A549 (cell line): Measurements from ENCODE around the gene GPATCH2. TPM values are rescaled to one million over a fixed set of nuclear protein-coding genes. Genes with fewer than 3 reads are reported as not detected.
A peak's percentile ranks its signal among the peaks of the same experiment; 100 is the strongest.

Experiments used
- ATAC-seq, 2 experiments: fragments of 200-7000 bp in 1 of 2; fragments of >200 bp in 1 of 2; cut with Nextera tagmentation in 1 of 2; cut with Tn5 transposase in 1 of 2; 3 replicates each; pipeline versions ENCODE4 v1.8.0 to v1.9.1; 2018 to 2020; ENCODE audit warnings: mild to moderate bottlenecking in 1 of 2, moderate library complexity in 1 of 2
- CTCF ChIA-PET: fragments of 300-600 bp; sonication (Branson Sonifier 250); formaldehyde crosslinking; extraction: SDS; loops from one replicate; lab custom pipeline; 2021; ENCODE audit warnings: antibody characterized with exemption, inconsistent platforms; lab: Yijun Ruan, JAX
- POLR2A ChIA-PET: fragments of 350-600 bp; formaldehyde crosslinking; extraction: SDS; loops from one replicate; lab custom pipeline; 2021; ENCODE audit warnings: antibody characterized with exemption, inconsistent platforms; lab: Yijun Ruan, JAX
- DNase-seq, 2 experiments: peaks; one replicate each; pipeline versions ENCODE4 v3.0.0 to v3.0.0-alpha.2; 2011 to 2016; ENCODE audit warnings: low read depth in 1 of 2, low spot score in 1 of 2
- FAIRE-seq: peaks from 2 replicates; lab custom pipeline; 2011; peaks lifted over from hg19 to GRCh38; lab: Jason Lieb, UNC
- H3K27ac ChIP-seq, 2 experiments: fragments of >200 bp; sonication (Bioruptor Twin); formaldehyde crosslinking; 3 replicates each; pipeline ENCODE4 v1.5.1; 2016 to 2017
- H3K4me1 ChIP-seq: fragments of >200 bp; sonication (Bioruptor Twin); formaldehyde crosslinking; 3 replicates; pipeline ENCODE4 v1.6.1; 2016
- H3K4me2 ChIP-seq: fragments of >200 bp; sonication (Bioruptor Twin); formaldehyde crosslinking; 3 replicates; pipeline ENCODE4 v1.6.1; 2016
- H3K4me3 ChIP-seq: fragments of >200 bp; sonication (Bioruptor Twin); formaldehyde crosslinking; 3 replicates; pipeline ENCODE4 v1.5.1; 2016
- H3K9me3 ChIP-seq: fragments of >200 bp; sonication (Bioruptor Twin); formaldehyde crosslinking; 3 replicates; pipeline ENCODE4 v1.6.1; 2016
- CBX2 ChIP-seq: fragments of 200-600 bp; sonication (generic); IDR thresholded peaks from 2 replicates; pipeline ENCODE4 v1.6.1; 2016; ENCODE audit warnings: low read depth, mild to moderate bottlenecking, borderline replicate concordance
- CHD4 ChIP-seq: fragments of 200-600 bp; sonication (generic); IDR thresholded peaks from 2 replicates; pipeline ENCODE4 v1.6.1; 2016; ENCODE audit warnings: antibody characterized with exemption, mild to moderate bottlenecking, borderline replicate concordance
- ESRRA ChIP-seq: fragments of 150-350 bp; IDR thresholded peaks from 2 replicates; pipeline ENCODE4 v1.6.1; 2014; ENCODE audit warnings: mild to moderate bottlenecking, low read length, borderline replicate concordance
- GATA3 ChIP-seq: IDR thresholded peaks from 2 replicates; pipeline ENCODE4 v1.6.1; 2012; ENCODE audit warnings: borderline replicate concordance
- HDAC2 ChIP-seq: fragments of 200-600 bp; sonication (generic); IDR thresholded peaks from 2 replicates; pipeline ENCODE4 v1.6.1; 2016
- HOXB5 ChIP-seq: fragments of 250-450 bp; sonication (Bioruptor Pico); IDR thresholded peaks from 2 replicates; pipeline ENCODE4 v1.5.0; 2020; ENCODE audit warnings: mild to moderate bottlenecking, moderate library complexity
- MAFK ChIP-seq: fragments of 450-650 bp; IDR thresholded peaks from 2 replicates; pipeline ENCODE4 v1.6.1; 2014; ENCODE audit not compliant: partially characterized antibody
- NPAS2 ChIP-seq: fragments of 250-450 bp; sonication (Bioruptor Pico); IDR thresholded peaks from 2 replicates; pipeline ENCODE4 v1.8.0; 2022; ENCODE audit warnings: mild to moderate bottlenecking, moderate library complexity, borderline replicate concordance
- POLR2A ChIP-seq: IDR thresholded peaks from 2 replicates; pipeline ENCODE4 v1.6.1; 2012; ENCODE audit warnings: mild to moderate bottlenecking, low read length
- RAD21 ChIP-seq, 2 experiments: fragments of >200 bp in 1 of 2; sonication (Bioruptor Twin) in 1 of 2; formaldehyde crosslinking in 1 of 2; IDR thresholded peaks in 1 of 2; conservative IDR thresholded peaks in 1 of 2; 2 replicates in 1 of 2; 3 replicates in 1 of 2; pipeline ENCODE4 v1.6.1; 2012 to 2018; ENCODE audit warnings: inconsistent platforms in 1 of 2
- RFX5 ChIP-seq: fragments of 450-650 bp; IDR thresholded peaks from 2 replicates; pipeline ENCODE4 v1.7.1; 2014; ENCODE audit warnings: antibody characterized with exemption, mild to moderate bottlenecking, moderate library complexity
- ZSCAN20 ChIP-seq: fragments of 250-450 bp; sonication (Bioruptor Pico); IDR thresholded peaks from 2 replicates; pipeline ENCODE4 v1.8.0; 2022; ENCODE audit warnings: mild to moderate bottlenecking, moderate library complexity
- WGBS: methylation state at CpG from one replicate; pipeline ENCODE4 v1.1.6; 2017; ENCODE audit errors: missing lambda C conversion rate; 5-methylcytosine and 5-hydroxymethylcytosine counted together
- polyA plus RNA-seq, 4 experiments: library from polyadenylated mRNA; depleted of rRNA in 3 of 4; stranded (reverse); fragments of >200 nt; fragmentation: RNase III in 1 of 4; extraction: RNeasy Plus Mini Kit Qiagen cat#74134 plus additional on column Dnase treatment in 1 of 4; gene quantifications; 2 replicates in 3 of 4; 3 replicates in 1 of 4; pipeline ENCODE4 v1.2.3, GENCODE V29; 2011 to 2017
- TF ChIP-seq, protein P1 (sequence below): IDR thresholded peaks from 2 replicates; pipeline ENCODE4 v1.6.1; 2012
- TF ChIP-seq, protein P2 (sequence below): fragments of 450-650 bp; IDR thresholded peaks from 2 replicates; pipeline ENCODE4 v1.6.1; 2014; ENCODE audit warnings: antibody characterized with exemption
- TF ChIP-seq, protein P3 (sequence below): fragments of >200 bp; sonication (Bioruptor Twin); formaldehyde crosslinking; IDR thresholded peaks from 3 replicates; pipeline ENCODE4 v1.5.1; 2016
- TF ChIP-seq, protein P4 (sequence below): IDR thresholded peaks from 2 replicates; pipeline ENCODE4 v1.6.1; 2012
- TF ChIP-seq, protein P5 (sequence below): fragments of 250-450 bp; sonication (Bioruptor Pico); IDR thresholded peaks from 2 replicates; pipeline ENCODE4 v1.5.0; 2021; ENCODE audit warnings: mild to moderate bottlenecking, moderate library complexity, borderline replicate concordance
- TF ChIP-seq, protein P6 (sequence below): fragments of 250-450 bp; sonication (Bioruptor Pico); IDR thresholded peaks from 2 replicates; pipeline ENCODE4 v1.5.0; 2020; ENCODE audit warnings: low read depth, mild to moderate bottlenecking, moderate library complexity

The GPATCH2 gene
- polyA plus RNA-seq, 2 of the 4 experiments (the other 2 are of a cell fraction), result 10.8 to 18.6 TPM

DNA sequence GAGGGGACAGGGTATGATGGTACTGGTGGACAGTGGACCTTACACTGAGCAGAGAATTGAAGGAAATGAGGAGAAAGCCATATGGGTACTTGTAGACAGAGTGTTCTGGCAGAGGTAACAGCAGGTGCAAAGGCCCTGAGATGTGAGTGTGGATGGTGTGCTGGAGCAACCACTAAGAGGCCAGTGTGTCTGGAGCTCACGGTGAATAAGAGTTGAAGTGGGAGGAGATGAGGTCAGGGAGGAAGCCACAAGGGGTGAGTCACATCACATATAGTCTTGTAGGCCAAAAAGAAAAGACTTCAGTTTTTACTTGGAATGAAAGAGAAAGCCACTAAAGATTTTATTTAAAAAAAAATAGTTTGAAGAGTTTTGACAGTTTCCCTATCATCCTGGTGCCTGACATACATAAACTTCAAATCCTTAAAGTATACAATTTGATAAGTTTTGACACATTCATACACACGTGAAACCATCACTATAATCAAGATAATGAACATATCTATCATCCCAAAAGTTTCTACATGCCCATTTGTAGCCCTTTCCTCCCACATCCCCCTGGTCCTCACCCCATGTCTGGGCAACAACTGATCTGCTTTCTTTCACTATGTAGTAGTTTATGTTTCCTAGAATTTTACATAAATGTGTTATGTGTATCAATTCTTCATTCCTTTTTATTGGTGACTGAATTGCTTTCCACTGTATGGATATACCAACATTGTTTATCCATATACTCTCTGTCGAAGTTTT, 148.4 kb downstream of the GPATCH2 start:
- Histone ChIP-seq H3K27ac (no peak overlapping the region), H3K4me3 (no peak overlapping the region), H3K4me1 (no peaks in the 10 kb centered on the region), H3K4me2 (no peak overlapping the region), H3K9me3 (no peaks in the 10 kb centered on the region)
- TF ChIP-seq HOXB5 (CRISPR knock-in tag), result no peak
- TF ChIP-seq ZSCAN20 (CRISPR knock-in tag), result no peak
- TF ChIP-seq, protein P1, sequence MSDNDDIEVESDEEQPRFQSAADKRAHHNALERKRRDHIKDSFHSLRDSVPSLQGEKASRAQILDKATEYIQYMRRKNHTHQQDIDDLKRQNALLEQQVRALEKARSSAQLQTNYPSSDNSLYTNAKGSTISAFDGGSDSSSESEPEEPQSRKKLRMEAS, result no peak
- TF ChIP-seq GATA3, result no peak
- no peak for TF ChIP-seq POLR2A
- TF ChIP-seq HDAC2, result no peak
- TF ChIP-seq RAD21 (conservative IDR thresholded peaks at IDR 0.05 in 1 of 2, IDR thresholded peaks at IDR 0.05 in 1 of 2), result no peak
- POLR2A ChIA-PET, result no interaction called here
- WGBS, result 51% methylated on average over 3 of the region's 3 CpGs
- CTCF ChIA-PET, result interaction anchor here (1.1 kb wide), 1 partner anchor 11 kb away, joined by 3 read pairs; no protein-coding TSS in a partner anchor
- DNase-seq (peak in 1 of 2 experiments; percentile 31), FAIRE-seq (no peak), ATAC-seq (peak; percentile 65 to 70; a peak in 4 of 6 replicates)

DNA sequence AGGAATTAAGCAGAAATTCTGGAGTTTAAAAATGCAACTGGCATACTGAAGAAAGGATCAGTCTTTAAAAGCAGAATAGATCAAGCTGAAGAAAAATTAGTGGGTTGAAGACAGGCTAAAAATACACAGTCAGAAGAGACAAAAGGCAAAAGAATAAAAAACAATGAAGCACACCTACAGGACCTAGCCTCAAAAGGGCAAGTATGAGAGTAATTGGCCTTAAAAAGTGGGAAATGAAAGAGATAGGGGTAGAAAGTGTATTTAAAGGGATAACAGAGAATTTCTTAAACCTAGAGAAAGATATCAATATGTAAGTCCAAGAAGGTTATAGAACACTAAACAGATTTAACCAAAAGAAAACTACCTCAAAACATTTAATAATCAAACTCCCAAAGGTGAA, 152.4 kb downstream of the GPATCH2 start:
- Histone ChIP-seq H3K4me1 (no peaks in the 10 kb centered on the region), H3K4me2 (no peak overlapping the region), H3K9me3 (no peaks in the 10 kb centered on the region), H3K27ac (no peak overlapping the region), H3K4me3 (no peak overlapping the region)
- no peak for ATAC-seq
- FAIRE-seq, result no peak
- ChIA-PET CTCF (no interaction called here), POLR2A (no interaction called here)
- TF ChIP-seq, protein P2, sequence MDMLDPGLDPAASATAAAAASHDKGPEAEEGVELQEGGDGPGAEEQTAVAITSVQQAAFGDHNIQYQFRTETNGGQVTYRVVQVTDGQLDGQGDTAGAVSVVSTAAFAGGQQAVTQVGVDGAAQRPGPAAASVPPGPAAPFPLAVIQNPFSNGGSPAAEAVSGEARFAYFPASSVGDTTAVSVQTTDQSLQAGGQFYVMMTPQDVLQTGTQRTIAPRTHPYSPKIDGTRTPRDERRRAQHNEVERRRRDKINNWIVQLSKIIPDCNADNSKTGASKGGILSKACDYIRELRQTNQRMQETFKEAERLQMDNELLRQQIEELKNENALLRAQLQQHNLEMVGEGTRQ, result no peak
- no peak for DNase-seq

DNA sequence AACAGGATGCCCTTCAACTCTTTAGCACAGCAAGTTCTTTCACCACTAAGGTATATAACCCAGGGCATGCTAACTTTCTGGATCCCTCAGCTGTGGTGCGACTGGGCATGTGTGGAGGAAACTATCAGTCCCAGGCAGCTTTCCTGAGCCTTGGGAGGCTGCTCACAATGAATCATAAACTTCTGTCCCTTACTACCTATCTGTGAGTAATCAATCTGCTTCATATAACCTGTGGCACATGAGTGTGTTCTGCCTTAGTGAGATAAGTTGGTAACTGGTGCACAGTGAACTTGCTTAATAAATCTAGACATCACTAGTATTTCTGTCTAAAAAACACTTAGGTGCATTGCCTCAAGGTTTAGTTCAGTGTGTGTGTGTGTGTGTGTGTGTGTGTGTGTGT, 158.0 kb downstream of the GPATCH2 start:
- FAIRE-seq, result no peak
- TF ChIP-seq RFX5 (no peak), CHD4 (no peak), MAFK (no peak), NPAS2 (CRISPR knock-in tag) (no peak), ESRRA (no peak), CBX2 (no peak), HDAC2 (no peak), RAD21 (conservative IDR thresholded peaks at IDR 0.05 in 1 of 2, IDR thresholded peaks at IDR 0.05 in 1 of 2) (no peak), HOXB5 (CRISPR knock-in tag) (no peak)
- TF ChIP-seq, protein P3, sequence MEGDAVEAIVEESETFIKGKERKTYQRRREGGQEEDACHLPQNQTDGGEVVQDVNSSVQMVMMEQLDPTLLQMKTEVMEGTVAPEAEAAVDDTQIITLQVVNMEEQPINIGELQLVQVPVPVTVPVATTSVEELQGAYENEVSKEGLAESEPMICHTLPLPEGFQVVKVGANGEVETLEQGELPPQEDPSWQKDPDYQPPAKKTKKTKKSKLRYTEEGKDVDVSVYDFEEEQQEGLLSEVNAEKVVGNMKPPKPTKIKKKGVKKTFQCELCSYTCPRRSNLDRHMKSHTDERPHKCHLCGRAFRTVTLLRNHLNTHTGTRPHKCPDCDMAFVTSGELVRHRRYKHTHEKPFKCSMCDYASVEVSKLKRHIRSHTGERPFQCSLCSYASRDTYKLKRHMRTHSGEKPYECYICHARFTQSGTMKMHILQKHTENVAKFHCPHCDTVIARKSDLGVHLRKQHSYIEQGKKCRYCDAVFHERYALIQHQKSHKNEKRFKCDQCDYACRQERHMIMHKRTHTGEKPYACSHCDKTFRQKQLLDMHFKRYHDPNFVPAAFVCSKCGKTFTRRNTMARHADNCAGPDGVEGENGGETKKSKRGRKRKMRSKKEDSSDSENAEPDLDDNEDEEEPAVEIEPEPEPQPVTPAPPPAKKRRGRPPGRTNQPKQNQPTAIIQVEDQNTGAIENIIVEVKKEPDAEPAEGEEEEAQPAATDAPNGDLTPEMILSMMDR, result no peak
- TF ChIP-seq, protein P1, result no peak
- TF ChIP-seq, protein P4, sequence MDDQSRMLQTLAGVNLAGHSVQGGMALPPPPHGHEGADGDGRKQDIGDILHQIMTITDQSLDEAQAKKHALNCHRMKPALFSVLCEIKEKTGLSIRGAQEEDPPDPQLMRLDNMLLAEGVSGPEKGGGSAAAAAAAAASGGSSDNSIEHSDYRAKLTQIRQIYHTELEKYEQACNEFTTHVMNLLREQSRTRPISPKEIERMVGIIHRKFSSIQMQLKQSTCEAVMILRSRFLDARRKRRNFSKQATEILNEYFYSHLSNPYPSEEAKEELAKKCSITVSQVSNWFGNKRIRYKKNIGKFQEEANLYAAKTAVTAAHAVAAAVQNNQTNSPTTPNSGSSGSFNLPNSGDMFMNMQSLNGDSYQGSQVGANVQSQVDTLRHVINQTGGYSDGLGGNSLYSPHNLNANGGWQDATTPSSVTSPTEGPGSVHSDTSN, result no peak
- TF ChIP-seq, protein P5, sequence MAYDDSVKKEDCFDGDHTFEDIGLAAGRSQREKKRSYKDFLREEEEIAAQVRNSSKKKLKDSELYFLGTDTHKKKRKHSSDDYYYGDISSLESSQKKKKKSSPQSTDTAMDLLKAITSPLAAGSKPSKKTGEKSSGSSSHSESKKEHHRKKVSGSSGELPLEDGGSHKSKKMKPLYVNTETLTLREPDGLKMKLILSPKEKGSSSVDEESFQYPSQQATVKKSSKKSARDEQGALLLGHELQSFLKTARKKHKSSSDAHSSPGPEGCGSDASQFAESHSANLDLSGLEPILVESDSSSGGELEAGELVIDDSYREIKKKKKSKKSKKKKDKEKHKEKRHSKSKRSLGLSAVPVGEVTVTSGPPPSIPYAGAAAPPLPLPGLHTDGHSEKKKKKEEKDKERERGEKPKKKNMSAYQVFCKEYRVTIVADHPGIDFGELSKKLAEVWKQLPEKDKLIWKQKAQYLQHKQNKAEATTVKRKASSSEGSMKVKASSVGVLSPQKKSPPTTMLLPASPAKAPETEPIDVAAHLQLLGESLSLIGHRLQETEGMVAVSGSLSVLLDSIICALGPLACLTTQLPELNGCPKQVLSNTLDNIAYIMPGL (CRISPR knock-in tag), result no peak
- TF ChIP-seq, protein P6, sequence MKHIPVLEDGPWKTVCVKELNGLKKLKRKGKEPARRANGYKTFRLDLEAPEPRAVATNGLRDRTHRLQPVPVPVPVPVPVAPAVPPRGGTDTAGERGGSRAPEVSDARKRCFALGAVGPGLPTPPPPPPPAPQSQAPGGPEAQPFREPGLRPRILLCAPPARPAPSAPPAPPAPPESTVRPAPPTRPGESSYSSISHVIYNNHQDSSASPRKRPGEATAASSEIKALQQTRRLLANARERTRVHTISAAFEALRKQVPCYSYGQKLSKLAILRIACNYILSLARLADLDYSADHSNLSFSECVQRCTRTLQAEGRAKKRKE, result no peak
- TF ChIP-seq, all 56 proteins: peak for 0
- ATAC-seq (no peak), DNase-seq (no peak)
- ChIA-PET CTCF (interaction anchor here (0.9 kb wide), 1 partner anchor 20 kb away, joined by 3 read pairs; no protein-coding TSS in a partner anchor), POLR2A (no interaction called here)
- WGBS, result 75% methylated on average over 1 of the region's 1 CpG
- no peak overlapping the region for H3K4me3 ChIP-seq
- H3K4me1 ChIP-seq, result no peaks in the 10 kb centered on the region
- H3K27ac ChIP-seq, result no peak overlapping the region
- no peaks in the 10 kb centered on the region for H3K9me3 ChIP-seq
- no peak overlapping the region for H3K4me2 ChIP-seq
